HG03103 (cell line): ENCODE measurements around the gene SLC18A2.

Experiments
- ATAC-seq: cut with Tn5 transposase; IDR thresholded peaks from one replicate; pipeline ENCODE4 v1.9.1; 2021; ENCODE audit warnings: low read depth; ENCODE audit not compliant: unreplicated experiment

SLC18A2 gene

GRCh38 chr10:117240621-117241529 is at the start of gene SLC18A2:
Gene SLC18A2, plus strand, starts transcription at chr10:117241114. Its CDS starts 580 bp downstream, at chr10:117241694.
- no peak for ATAC-seq

GRCh38 chr10:117197189-117197588 is 43.7 kb upstream of the SLC18A2 start, which contains the start of gene KCNK18:
Gene KCNK18, plus strand, starts transcription at chr10:117197489. Its CDS starts 0 bp downstream, at chr10:117197489.
- no peak for ATAC-seq

DNA sequence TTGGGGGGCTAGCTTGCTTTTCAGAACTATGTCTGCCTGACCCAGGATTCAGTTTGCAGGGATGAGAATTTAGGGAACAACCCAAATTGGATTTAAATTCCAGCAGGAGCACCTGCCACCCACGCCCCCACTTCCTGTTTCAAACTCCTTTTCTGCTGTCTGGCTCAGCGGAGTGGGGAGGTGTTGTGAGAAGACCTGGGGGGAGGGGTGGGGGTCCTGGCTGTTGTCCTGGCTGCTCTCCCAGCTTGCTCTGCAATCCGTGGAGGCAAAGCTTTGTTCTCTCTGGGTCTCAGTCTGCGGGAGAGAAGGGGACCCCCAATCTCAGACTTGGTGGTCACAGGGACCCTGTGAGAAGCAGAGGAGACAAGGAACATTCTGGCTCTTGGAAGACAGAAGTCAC is 42.8 kb upstream of the SLC18A2 start:
- ATAC-seq: no peak

DNA sequence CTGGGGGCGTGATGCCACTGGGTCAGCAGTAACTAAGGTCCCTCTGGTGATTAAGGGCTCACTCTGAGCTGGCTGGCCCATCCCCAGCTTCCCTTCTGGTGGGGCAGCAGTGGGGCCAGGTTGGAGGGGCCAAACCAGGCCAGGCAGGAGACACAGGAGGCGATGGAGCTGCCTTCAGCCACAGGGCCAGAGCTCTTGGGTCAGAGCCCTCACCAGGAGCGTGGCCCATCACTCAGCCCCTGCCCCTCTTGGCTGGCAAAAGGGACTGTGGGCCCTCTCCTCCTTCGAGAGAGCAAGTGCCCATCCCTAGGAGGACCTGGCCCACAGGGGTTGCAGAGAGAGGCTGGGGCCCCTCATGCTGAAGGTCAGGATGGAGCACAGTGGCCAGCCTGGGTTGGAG is 39.1 kb upstream of the SLC18A2 start:
- no peak for ATAC-seq

DNA sequence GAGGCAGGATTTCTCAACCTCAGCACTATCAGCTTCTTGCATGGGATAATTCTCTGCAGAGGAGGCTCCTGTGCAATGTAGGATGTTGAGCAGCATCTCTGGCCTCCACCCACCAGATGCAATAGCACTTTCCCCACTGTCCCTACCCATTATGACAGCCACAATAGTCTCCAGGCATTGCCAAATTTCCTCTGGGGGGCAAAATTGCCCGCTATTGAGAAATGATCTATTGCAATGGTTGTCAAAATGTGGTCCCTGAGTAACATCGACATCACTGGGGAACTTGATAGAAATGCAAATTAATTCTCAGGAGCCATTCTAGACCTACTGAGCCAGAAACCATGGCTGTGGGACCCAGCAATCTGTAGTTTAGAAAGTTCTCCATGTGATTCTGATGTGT is 36.6 kb upstream of the SLC18A2 start:
- no peak for ATAC-seq

GRCh38 chr10:117212176-117212575 is 28.7 kb upstream of the SLC18A2 start:
- no peak for ATAC-seq

GRCh38 chr10:117214401-117214800 is 26.5 kb upstream of the SLC18A2 start:
- ATAC-seq: no peak

DNA sequence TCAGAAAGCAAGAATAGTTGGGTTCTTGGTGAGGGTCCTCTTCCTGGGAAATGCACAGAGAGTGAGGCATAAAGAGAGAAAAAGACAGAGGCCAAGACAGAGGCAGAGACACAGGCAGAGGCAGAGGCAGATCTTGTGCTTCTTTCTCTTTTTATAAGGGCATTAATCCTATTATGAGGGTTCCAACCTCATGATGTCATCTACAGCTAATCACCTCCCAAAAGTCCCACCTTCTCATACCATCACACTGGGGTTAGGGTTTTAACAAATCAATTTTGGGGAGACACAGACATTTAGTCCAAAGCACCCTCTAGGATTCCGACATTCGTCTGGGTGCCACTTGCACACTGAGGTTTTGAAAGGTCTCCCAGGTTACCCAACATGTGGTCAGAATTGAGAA is 25.8 kb upstream of the SLC18A2 start:
- no peak for ATAC-seq

DNA sequence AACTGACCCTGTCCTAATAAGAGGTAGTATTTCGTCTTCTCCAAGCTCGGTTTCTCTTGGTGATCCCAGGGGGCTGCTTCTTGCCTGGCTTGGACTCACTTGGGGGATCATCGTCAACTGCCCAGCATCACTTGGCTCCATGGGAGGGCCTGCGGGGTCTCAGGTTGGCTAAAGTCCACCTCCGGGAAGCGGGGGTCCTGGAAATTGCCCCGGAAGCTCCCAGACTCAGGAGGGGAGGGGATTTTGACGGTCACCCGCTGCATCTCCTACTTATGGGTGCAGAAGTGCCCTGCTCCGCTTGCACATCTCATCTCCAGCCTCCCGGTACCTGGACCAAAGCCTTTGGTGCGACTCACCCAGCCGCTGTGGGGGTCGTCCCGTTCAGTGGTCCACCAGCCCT is 24.9 kb upstream of the SLC18A2 start:
- ATAC-seq: no peak

DNA sequence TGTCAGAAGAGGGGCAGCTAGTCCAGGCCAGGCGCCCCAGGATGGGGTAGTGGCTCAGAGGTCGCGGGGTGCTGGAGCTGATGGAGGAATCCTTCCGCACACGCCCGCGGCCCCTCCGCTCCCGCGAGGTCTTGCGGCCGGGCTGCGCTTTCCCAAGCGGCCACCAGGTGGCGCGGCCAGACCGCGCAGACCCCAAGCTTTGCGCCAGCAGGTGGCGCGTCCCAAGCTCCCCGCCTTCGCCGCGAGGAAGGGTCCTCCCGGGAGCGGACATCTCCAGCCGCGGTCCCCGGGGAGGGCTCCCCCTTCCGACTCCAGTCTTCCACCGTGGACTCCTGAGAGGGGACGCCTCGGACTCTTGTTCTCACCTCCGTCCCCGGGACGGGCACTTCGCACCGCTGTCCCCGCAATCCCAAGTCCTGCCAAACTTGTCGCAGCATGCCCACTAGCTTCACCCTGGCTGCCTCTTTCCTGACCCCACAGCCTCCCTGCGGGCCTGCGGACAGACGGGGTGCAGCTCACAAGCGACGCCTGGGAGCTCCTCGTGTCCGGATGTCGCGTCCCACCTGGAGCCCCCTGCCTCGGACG is 24.2 kb upstream of the SLC18A2 start:
- peak; percentile 88 for ATAC-seq

GRCh38 chr10:117217196-117217761 is 23.6 kb upstream of the SLC18A2 start:
- ATAC-seq: no peak

GRCh38 chr10:117218654-117219053 is 22.3 kb upstream of the SLC18A2 start:
- no peak for ATAC-seq

DNA sequence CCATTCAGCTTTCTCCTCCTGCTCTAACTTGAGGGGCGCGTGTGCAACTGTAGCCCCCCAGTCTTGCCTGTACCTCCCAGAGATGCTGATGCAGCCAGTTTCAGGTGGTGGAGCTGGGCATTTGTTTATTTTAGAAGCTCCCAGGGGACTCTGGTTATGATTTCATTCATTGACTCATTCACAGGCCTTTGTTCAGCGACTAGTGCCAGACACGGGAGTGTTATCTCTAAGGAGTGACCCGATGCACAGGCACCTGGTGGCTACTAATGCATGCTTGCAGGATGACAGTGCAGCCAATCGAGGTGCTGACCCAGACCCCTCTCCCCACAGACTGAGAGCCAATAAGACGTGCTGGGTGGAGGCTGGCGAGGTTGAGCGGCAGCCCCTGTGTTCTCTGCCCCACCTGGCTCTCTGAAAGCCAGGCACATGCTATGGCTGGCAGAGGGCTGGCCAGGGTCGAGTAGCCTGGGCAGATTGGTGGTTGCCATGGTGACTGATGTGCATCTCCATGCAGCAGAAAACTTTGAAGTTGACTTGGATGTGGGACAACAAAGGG is 19.7 kb upstream of the SLC18A2 start:
- no peak for ATAC-seq

DNA sequence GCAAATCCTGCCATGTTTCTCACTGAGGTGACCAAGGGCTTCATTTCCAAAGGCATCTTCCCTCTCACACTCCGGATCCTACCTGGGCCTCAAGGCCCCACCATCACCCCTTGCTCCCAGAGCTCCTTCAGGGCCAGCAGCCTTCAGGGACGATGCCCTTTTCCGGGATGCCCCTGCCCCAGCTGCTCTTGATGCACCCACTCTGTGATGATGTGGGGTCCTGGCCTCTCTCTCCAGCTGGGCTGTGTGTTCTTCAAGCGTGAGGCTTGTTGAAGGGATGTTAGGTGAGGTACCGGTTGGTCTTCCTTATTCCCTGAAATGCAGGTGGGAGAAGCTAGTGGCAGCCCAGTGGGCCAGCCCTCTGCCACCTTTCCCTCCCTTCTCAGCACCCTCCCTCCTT is 18.4 kb upstream of the SLC18A2 start:
- no peak for ATAC-seq

DNA sequence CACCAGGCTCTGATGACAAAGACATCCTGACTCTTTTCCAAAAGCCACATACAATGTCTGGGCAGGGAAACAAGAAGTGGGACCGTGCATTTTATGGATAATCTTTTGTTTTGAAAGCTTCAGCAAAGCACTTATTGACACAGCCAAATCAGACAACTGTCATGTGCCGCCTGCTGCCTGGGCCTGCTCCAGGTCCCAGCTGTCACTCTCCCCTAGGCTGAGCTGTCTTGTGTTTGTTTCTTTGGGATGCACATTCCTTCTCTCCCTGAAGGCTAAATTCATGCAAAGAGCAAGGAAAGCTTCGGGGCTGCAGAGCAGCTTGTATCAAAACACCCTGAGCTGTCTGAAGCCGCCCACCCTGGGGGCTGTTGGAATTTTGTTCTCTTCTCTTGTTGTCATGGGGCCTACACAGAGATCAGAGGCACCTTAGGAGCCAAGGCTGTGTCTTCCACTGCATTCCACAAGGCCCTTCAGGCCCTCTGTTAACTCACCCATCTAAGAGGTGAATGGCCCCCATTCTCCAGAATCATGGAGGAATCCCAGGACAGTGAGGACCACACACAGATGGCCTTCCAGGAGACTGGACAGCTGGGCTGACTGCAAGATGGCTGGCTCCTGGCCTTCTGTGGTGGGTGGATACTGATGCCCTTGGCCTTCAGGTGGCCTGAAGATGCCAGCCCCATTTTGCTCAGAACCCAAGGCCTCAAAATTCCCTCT is 17.8 kb upstream of the SLC18A2 start:
- ATAC-seq: no peak

DNA sequence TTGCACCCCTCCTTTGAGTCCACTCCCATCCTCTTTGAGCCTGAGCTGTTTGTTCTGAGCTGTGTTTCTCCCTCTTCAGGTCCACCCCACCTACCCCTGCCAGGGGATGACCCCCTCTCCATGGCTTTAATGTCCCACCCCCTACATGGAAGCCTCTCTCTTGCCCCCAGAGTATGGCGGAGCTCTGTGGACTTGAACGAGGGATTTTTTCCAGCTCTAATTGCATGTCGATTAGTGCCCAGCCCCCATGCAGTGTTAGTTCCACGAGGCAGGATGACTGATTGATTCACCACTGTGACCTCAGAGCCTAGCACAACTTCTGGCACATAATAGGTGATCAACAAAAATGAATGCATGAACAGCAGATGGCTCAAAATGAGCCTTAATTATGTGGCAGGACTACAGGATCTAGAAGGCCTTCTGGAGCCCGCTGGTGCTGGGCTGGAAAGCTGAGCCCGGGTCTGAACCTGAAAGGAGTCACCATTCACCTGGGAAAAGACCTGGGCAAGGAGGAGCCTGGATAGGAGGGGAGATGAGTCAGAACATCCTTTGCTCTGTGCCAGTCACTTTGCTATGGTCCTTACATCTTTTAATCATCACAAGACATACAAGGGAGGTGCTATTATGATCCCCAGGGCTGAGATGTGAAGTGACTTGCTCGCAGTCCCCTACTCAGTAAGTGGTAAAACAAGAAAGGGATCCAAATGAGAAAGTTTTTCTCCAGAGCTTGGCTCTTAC is 17.1 kb upstream of the SLC18A2 start:
- ATAC-seq: no peak

DNA sequence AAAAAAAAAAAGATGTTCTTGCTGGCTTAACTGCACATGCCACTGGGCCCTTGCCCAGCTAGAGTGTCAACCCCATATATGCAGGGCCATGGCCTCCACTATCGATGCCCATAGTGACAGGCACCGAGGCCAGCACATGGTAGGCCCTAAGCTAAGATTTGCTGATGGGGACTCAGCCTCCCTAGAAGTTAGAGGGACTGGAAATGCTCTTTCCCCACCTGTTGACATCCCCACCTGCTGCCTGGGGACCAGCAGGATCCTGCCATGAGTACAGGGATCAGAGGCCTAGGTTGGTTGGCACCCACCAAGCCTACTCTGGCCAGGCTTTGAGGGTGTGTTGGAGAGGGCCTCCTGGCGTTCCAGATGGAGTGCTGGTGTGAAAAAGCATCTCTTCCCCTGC is 16.0 kb upstream of the SLC18A2 start:
- ATAC-seq: no peak

GRCh38 chr10:117226813-117227451 is 14.0 kb upstream of the SLC18A2 start:
- ATAC-seq: peak; percentile 68

GRCh38 chr10:117228210-117228609 is 12.7 kb upstream of the SLC18A2 start:
- ATAC-seq: no peak
